Glomerular visceral epithelial cell (primary cell): ENCODE measurements around the gene TGFBR3L.

Experiments
- DNase-seq: peaks from one replicate; pipeline ENCODE4 v3.0.0-alpha.2; 2016; ENCODE audit errors: extremely low spot score

TGFBR3L gene

GRCh38 chr19:7914598-7915045 is at the start of gene TGFBR3L:
TGFBR3L (plus strand) TSS chr19:7914830.
- DNase-seq: no peak

GRCh38 chr19:7865262-7865911 is 49.2 kb upstream of the TGFBR3L start:
- DNase-seq: no peak

- no peak for DNase-seq
These were observed 48.1 kb upstream of the TGFBR3L start for GRCh38 chr19:7866399-7867091.

GRCh38 chr19:7867092-7867844 is 47.4 kb upstream of the TGFBR3L start:
- no peak for DNase-seq

- DNase-seq: no peak
These were observed 46.3 kb upstream of the TGFBR3L start for GRCh38 chr19:7868326-7868670.

- DNase-seq: peak; percentile 85
These were observed 45.8 kb upstream of the TGFBR3L start for GRCh38 chr19:7868671-7869452.

GRCh38 chr19:7869453-7869909 is 45.1 kb upstream of the TGFBR3L start:
- peak; percentile 50 for DNase-seq

- DNase-seq: peak; percentile 39
These were observed 44.6 kb upstream of the TGFBR3L start for GRCh38 chr19:7869910-7870511.

- DNase-seq: peak; percentile 69
These were observed 43.8 kb upstream of the TGFBR3L start for GRCh38 chr19:7870571-7871436.

GRCh38 chr19:7871437-7872305 is 43.0 kb upstream of the TGFBR3L start:
- peak; percentile 91 for DNase-seq

GRCh38 chr19:7872306-7873204 is 42.1 kb upstream of the TGFBR3L start:
- no peak for DNase-seq

- DNase-seq: no peak
These were observed 41.1 kb upstream of the TGFBR3L start for GRCh38 chr19:7873304-7874075.

GRCh38 chr19:7874076-7874896 is 40.3 kb upstream of the TGFBR3L start, which contains the start of gene PRR36:
PRR36 (minus strand) TSS chr19:7874390; CDS start chr19:7873689, 701 bp downstream.
- DNase-seq: peak; percentile 44

- no peak for DNase-seq
These were observed 39.7 kb upstream of the TGFBR3L start for GRCh38 chr19:7874897-7875273.

GRCh38 chr19:7877249-7877836 is 37.3 kb upstream of the TGFBR3L start:
- no peak for DNase-seq

GRCh38 chr19:7879111-7879807 is 35.4 kb upstream of the TGFBR3L start:
- DNase-seq: no peak
